SKM-1 treated with dmso at 0.1 percent for 144 hours (cell line): Measurements from ENCODE around the gene CAD.
"Not testable (repeated sequence)": the region's sequence is repeated elsewhere in the genome, so short reads cannot be mapped to it uniquely, and the experiment has no call there.

Source experiments
- DNase-seq: peaks from one replicate; lab custom pipeline; 2025; ENCODE audit not compliant: unreplicated experiment; lab: John Stamatoyannopoulos, UW

CAD gene

DNA sequence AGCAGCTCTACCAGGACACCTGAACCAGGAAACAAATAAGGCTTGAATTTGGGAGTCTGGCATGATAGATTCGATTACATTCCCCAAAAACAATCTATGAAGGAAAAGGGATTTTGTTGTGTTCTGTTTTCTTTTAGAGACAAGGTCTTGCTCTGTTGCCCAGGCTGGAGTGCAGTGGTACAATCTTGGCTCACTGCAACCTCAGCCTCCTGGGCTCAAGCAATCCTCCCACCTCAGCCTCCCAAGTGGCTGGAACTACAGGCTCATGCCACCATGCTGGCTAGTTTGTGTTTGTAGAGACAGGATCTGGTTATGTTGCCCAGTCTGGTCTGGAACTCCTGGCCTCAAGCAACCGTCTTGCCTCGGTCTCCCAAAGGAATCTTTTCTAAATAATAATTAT is 19.1 kb upstream of the CAD start:
- not testable (repeated sequence) for DNase-seq

DNA sequence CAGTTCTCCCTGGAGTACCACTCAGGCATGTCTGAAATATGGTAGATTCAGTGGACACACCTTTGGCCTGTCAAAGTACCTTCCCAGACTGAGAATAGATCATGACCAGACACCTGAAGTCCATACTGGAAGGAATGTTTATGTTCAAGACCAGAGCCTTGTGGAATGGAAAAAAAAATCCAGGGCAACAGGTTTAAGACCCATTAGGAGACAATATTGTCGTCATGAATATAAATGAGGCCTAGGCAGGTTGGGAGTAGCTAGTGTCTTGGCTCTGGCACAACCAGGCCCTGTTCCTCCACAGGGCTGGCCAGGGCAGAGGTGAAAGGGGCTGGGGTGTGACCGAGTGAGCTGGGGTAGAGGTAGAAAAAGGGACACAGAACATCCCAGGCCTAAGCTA is 18.5 kb upstream of the CAD start:
- DNase-seq = no peak

DNA sequence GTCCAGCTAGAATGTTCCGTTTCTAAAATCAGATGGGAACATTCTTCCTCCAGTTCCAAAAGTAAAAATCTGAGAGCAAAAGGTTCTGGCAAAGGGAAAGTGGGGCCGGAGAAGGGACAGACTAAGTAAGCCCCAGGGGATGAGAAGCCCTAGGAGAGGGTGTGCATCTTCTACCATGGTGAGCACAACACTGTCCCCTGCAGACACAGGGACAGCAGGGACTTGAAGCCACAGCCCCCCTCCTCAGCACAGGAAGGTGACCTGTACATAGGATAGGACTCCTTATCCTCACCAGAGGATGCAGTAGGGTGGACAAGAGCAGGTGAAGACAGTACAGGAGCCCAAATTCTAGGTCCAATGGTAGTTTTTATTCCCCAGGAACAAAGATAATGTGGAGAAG is 17.9 kb upstream of the CAD start:
- no peak for DNase-seq

DNA sequence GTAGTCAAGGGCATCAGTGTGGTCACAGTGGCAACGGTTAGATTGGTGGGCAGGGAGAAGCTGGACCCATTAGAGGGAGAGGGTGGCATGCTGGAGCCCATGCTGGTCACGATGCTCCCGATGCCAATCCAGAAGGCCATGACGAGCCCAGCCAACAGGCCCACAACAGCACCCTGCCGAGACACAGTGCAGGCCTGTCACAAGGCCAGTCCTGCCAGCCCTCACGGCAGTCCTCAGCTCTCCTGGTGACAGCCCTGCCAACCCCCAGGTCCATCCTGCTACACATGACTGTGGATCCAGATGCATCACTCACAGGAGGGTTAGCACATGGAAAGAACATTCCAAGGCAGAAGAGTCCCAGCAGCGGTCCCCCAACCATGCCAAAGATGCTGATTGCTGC is 15.5 kb upstream of the CAD start:
- no peak for DNase-seq

DNA sequence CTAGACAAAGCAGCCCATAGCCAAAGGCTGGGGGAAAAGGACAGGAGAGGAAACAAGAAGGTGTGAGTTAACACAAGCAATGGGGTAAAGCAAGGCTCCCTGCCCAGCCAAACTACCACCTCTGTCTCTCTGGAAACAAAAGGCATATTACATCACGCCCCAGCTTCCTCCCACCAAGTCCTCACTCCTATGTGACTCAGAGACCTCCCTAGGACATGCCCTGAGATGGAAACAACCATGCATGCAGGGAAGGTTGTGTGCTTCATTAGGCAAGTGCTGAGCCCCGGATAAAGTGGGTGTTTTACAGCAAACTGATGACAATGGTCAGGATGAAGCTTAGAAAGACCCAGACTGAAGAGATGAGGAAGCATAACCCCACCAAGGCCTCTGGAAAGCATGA is 14.3 kb upstream of the CAD start:
- DNase-seq = peak; percentile 20

DNA sequence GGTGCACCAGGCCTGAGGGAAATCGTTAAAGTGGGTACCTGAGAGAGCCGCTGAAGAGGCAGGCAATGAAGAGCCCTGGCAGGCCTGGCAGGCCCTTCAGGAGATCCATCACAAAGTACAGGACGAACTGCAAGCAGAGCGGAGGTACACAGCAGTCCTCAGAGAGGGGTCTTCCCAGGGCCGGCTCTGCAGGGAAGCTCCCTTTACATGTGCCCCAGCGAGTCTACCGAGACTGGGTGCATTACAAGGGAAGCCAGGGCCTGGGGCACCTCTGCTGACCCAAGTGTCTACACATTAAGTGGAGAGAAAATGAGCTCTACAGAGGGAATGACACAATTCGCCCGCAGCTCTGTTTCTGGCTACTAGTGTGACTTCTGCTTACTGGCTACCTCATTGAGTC is 13.4 kb upstream of the CAD start:
- no peak for DNase-seq

DNA sequence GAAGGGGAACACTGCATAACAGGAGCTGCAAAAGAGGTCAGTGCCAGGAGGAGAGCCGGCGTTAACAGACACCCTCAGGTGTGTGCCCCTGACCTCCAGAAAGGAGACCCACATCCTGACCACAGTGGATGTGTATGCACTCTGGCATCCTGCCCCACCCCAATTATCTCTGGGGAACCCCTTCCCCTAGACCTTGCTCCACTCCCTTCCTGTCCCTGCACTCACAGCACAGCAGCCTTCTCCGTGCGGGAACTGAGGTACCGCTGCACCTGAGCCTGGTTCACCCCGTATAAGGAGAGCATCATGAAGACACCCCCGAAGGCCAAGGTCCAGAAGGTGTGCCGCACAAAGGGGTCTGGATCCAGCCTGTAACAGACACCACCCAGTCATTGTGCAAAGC is 12.6 kb upstream of the CAD start:
- no peak for DNase-seq

DNA sequence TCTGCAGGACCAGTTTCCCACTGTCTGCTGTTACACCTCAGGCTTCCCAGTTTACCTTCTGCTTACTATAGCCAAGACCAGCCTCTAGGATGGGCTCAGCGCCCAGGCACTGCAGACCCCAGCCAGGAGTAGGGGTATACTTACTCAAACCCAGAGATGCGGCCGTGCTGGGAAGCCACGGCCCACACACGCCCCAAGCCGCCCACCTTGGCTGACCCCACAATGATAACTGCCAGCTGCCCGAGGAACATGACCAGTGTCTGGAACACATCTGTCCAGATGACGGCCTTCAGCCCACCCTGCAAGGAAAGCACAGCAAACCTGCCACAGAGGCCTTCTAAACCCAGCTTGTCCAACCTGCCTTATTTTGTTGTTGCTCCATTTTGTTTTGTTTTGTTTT is 12.0 kb upstream of the CAD start:
- DNase-seq = no peak

DNA sequence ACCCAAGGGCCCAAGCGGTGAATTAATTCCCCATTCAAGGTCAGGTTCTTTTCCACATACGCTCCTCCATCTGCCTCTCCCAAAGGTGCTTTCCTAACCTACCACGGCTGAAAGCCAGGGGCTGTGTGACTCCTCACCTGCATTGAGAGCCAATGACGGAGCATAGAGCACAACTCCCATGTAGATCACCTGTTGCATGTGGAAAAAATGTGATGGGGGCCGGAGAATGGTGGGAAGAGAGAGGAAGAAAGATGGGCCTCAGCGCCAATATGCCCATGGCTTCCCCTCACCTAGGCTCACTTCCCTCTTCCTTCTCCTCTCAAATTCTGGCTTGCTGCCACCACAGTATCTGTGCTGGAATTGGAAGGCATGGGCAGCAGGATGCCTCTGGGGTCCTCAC is 10.8 kb upstream of the CAD start:
- DNase-seq = no peak

DNA sequence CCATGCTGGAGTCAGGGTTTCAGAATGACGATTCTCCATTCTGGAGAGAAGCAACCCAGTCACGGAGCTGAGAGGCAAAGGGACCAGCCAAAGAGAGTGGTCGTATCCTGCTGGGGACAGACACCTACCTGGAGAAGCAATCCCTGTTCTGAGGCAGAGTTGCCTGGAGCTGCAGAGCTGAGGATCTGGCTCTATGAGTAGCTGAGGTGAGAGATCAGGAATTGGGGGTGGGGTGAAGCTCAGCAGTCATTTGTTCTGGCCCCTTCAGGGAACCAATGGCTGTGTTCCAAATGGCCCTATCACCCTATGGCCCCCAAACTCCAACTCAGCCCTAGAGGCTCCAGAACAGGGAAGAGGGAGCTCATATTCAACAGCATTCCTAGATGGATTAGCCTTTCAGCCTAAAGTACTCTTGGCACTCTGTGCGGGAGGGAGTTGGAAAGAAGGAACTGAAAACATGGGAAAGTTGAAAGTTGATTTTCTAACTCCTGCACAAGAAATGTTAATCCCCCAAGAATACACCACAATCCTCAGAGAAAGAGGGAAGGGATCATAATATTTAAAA is 8.6 kb upstream of the CAD start:
- DNase-seq = no peak

DNA sequence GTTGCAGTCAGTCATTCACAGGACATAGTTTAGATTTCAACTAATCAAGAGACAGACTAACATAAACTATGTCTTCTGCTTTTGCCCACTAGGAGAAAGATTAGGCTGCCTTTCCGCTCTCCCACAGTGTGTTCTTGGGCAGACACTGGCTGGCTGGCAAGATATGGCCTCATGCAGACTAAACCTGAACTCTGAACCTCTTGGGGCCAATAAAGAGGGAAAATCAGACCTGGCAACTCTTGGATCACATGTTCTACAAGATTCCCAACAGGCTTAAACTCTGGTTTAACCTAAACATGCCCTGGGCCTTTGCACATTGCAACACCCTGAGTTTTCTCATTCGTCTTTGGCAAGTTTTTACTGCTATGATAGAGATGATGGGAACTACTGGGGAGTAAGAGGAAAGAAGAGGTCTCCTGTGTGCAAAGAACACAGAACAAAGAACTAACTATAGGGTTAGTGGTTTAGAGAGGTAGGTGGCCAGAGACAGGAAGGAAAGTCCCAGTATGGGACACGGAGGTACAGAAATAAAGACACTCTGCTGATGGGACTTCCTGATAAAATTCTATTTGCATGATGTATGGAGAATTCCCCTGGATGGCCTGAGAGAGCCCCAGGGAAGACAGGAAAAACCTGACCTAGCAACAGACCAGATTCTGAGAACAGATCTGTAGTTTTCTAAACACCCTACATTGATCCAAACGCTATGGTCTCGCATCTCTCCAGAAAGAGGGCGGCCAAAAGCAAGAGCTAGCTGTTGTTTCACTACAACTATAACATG is 7.4 kb upstream of the CAD start:
- no peak for DNase-seq

DNA sequence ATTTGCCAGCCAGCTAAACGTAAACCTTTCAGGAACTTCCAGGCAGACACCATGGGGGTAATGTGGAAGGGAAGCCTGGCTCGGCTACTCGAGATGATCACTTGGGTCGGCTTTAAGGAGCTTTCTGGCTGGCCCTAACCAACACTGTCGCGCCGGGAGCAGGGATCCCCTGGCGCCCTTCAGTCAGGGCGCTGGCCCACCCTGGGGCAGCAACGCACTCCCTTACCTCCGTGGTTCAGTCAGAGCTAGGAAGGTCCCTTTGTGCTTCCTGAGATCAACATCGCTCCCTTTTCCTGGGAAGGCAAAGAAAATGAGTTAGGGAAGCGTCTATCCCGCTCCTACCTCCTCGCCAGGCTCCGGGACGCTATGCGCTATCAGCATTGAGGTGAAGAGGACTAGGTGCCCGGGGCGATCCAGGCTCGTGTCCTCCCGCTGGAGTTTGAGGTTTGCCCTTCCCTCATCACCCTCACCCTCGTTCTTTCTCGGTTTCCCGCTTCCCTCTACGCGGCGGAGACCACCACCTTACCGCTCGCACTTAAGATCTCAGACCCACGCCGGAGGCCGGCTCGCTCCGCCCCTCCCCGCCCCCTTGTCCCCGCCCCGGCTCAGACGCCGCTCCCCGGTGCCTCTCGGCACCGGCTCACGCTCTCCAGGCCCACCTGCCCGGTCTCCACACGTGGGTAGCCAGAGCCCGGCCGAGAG is 5.8 kb upstream of the CAD start:
- peak; percentile 61 for DNase-seq

DNA sequence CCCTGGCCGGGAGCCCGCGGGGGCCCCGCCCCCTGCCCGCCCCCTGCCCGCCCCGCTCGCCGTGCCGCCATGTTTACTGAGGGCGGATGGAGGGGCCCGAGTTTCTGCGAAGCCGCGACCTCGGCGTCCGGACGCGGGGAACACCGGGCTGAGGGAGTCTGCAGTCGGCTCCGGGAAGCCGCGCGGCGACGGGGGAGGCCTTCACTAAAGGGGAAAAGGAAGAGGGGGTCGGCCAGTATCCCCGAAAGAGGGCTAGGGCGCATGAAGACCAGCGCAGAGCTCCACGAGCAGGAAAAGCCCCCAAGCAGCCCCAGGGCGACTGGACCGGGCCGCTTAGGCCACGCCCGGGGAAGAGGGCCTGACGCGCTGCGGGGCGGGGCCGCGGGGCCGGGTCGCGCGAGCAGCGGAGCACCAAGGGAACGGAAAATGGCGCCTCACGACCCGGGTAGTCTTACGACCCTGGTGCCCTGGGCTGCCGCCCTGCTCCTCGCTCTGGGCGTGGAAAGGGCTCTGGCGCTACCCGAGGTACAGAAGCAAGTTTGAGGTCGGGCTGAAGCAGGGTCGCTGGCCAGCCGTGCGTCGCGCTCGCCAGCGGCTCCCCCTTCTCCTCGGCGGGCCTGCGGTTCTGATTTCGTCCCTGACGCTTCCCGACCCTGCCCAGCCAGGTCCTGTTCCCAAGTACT is 5.1 kb upstream of the CAD start, which contains the start of the genes ATRAID and SLC5A6:
Gene ATRAID (plus strand): TSS at position 99 of the 683 bp plus-strand sequence. CDS start 328 bp downstream, at position 427.
Gene SLC5A6 (minus strand): TSS at position 326 of the 683 bp plus-strand sequence. CDS start 4,618 bp downstream, outside the sequence.
- peak; percentile 77 for DNase-seq

DNA sequence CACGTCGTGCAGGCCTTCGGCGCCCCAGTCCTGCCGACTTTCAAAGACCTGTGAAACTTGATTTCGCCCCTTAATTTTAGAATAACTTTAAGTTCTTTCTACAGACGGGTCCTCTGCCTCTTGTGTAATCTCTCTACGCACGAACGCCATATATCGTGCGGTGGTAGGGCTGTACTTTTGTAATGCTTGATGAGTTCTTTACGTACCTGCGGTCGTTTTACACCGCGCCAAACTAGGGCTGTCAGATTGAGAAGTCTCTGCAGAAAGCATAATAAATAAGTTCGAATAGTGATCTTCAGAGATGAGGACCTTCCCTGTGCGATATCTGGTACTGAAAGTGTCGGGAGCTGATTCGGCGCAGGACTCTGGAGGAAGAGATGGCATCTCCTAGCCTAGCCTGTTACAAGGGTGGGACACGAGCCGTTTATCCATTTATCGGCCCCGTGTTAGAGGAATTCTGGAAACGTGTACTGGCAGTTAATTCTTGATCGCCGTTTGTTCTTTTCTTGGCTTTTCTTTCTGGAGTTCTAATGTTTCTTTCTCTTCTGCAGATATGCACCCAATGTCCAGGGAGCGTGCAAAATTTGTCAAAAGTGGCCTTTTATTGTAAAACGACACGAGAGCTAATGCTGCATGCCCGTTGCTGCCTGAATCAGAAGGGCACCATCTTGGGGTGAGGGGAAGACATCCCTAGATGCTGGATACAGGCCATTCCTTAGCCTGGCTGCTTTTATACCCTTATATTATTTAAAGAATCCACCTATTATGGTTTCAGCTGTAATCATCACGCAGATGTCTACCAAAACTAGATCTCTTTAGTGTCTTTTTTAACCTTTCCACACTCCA is 4.3 kb upstream of the CAD start:
- DNase-seq = peak; percentile 47

DNA sequence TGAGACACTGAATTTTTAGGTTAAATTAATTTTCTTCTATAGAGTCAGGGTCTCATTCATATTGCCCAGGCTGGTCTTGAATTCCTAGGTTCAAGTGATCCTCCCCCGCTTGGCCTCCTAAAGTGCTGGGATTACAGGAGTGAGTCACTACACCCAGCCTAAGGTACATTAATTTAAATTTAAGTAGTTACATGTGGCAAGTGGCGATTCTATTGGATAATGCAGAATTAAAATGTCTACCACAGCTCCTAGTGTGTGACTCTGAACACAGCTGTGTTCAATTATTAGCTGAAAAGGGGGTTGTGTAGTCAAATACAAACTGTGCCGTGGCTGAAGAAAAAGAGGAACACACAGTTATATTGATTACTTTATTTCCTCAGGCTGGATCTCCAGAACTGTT is 2.2 kb upstream of the CAD start:
- DNase-seq = no peak

DNA sequence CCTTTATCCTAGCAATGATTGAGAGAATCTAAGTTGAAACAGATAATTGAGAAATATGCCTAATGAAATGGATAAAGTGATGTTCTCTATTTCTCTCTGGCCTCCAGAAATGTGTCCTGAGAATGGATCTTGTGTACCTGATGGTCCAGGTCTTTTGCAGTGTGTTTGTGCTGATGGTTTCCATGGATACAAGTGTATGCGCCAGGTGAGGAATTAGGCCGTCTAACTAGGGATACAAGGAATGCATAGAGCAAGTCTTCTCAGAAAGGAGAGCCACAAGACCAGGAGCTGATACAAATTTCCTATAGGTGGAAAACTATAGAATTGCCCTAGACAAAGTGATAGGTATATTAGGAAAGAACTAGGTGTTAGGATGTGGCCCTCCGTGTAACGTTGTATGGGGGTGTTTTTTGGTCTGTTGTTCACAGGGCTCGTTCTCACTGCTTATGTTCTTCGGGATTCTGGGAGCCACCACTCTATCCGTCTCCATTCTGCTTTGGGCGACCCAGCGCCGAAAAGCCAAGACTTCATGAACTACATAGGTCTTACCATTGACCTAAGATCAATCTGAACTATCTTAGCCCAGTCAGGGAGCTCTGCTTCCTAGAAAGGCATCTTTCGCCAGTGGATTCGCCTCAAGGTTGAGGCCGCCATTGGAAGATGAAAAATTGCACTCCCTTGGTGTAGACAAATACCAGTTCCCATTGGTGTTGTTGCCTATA is 592 bp upstream of the CAD start:
- DNase-seq = no peak

DNA sequence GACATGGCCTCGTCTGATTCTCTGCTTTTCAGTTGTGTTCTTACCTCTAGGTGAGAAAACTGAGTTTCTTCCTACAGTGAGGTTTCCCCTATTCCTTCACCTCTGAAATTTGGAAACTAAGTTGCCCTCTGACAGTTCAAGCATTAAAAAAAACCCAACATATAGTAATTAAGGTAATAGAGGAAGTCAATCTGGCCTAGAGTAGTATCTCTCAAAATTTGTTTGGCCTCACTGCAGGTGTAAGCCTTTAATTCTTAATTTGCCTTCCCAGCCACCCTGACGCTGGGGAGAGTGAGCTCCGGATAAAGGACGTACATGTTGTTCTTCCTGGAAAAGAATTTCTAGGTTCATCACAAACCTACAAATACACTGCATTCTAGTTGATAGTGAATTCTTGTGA is 1.4 kb downstream of the CAD start:
- no peak for DNase-seq

DNA sequence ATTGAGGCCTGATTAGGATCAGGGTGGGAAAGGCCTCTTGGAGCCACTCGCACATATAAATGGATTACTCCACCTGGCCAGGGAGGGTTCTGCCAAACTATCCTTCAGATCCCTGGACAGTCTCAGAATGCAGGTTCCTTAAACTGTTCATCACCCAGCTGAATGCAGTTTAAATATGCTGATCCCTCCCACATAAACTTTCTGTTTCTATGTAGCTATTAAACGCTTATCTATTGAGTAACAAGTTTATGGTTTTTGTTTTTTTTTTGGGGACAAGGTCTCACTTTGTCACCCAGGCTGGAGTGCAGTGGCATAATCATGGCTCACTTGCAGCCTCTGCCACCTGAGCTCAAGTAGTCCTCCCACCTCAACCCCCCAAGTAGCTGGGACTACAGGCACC is 1.9 kb downstream of the CAD start:
- no peak for DNase-seq

DNA sequence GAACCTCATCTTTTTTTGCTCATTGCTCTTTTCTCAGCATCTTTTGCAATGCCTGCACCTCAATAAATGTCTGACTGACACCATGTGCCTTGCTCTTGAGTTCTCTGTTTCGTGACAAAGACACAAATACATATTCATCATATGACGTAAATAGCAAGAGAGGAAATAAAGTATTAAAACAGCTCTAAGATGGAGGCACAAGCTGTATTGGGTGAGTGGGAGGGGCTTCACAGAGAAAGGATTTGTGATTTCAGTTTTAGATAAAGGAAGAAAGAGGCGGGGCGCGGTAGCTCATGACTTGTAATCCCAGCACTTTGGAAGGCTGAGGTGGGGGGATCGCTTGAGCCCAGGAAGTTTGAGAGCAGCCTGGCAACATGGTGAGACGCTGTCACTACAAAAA is 2.9 kb downstream of the CAD start:
- no peak for DNase-seq

DNA sequence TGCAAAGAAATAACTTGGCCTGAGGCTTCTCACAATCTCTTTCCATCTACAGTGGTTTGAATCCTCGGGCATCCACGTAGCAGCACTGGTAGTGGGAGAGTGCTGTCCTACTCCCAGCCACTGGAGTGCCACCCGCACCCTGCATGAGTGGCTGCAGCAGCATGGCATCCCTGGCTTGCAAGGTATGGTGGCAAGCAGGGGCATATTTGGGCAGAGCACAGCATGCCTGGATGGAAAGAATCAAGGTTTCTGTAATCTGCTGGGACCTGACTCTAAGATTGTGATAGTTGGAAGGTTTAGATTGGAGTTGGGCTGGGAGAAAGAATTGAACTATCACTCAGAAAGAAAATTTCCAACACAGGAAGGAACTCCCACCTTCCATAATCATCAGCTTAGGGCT is 4.0 kb downstream of the CAD start:
- DNase-seq = no peak
